Endothelial cell (in vitro differentiated cells): ENCODE data around the gene TBC1D22A. TPM values are rescaled to one million over a fixed set of nuclear protein-coding genes. Genes with fewer than 3 reads are reported as not detected.

Experiments used
- DNase-seq: peaks from one replicate; pipeline ENCODE4 v3.0.0; 2021; ENCODE audit warnings: low spot score
- H3K27ac Mint-ChIP-seq: one replicate; pipeline ENCODE4 v1.8.0; 2021; ENCODE audit warnings: mixed read lengths, inconsistent platforms; ENCODE audit not compliant: unreplicated experiment
- H3K27me3 Mint-ChIP-seq: one replicate; pipeline ENCODE4 v1.8.0; 2021; ENCODE audit warnings: mild to moderate bottlenecking, moderate library complexity, mixed read lengths, inconsistent platforms; ENCODE audit not compliant: unreplicated experiment
- H3K36me3 Mint-ChIP-seq: one replicate; pipeline ENCODE4 v1.8.0; 2021; ENCODE audit warnings: mild to moderate bottlenecking, low read depth, mixed read lengths, inconsistent platforms; ENCODE audit not compliant: unreplicated experiment
- H3K4me1 Mint-ChIP-seq: one replicate; pipeline ENCODE4 v1.8.0; 2021; ENCODE audit warnings: mild to moderate bottlenecking, mixed read lengths, inconsistent platforms; ENCODE audit not compliant: unreplicated experiment
- H3K4me3 Mint-ChIP-seq: one replicate; pipeline ENCODE4 v1.8.0; 2021; ENCODE audit warnings: mild to moderate bottlenecking, mixed read lengths, inconsistent platforms; ENCODE audit not compliant: unreplicated experiment
- H3K9me3 Mint-ChIP-seq: one replicate; pipeline ENCODE4 v1.8.0; 2021; ENCODE audit warnings: mixed read lengths, inconsistent platforms; ENCODE audit not compliant: unreplicated experiment
- total RNA-seq: library from RNA; stranded (reverse); fragmentation: NEBNext Ultra II Directional; extraction: Animal tissue kit (Norgen Biotek cat#: 25700); gene quantifications from one replicate; pipeline ENCODE4 v1.2.1, GENCODE V29; 2021; ENCODE audit not compliant: unreplicated experiment
- TF ChIP-seq, protein P1 (sequence below): fragments of 200-600 bp; sonication (generic); IDR thresholded peaks from one replicate; pipeline ENCODE4 v1.5.0; 2021; ENCODE audit warnings: antibody characterized with exemption; ENCODE audit not compliant: unreplicated experiment

The TBC1D22A gene
- total RNA-seq, 1 donor from 2014 or later: 25.3 TPM

DNA sequence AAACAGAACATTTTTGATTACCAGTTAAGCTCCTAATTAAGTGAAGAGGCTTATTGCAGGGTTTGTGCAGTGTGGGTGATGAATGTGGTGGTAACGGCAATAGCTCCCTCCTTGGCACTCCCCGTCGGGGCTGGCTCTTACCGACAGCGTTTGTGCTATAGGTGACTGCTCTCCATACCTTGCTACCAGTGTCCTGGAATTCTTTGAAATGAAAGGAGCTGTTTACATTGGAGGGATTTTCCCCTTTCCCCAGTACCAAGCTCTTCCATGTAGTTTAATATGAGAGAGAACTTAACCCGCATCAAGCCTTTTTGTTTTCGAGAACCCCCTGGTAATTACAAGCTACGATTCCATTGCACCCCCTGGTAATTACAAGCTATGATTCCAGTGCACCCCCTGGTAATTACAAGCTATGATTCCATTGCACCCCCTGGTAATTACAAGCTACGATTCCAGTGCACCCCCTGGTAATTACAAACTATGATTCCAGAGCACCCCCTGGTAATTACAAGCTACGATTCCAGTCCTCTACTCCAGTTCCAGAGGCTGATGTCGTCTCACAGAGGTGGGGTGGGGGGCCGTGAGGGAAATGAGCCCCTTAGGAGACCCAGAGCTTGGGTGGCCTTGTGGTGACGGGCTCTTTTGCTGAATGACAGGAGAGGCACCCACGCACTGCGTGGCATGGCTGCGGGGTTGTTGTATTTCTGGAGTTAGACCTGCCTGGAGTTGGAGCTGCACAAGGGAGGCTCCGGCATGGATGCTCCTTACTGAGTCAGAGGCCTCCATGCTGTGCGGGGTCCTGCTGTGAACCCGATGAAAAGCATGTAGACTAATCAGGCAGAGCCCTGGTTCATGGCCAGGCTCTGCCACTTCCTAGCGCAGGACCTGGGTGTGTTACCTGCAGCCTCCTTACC, 205.3 kb downstream of the TBC1D22A start:
- H3K27me3 Mint-ChIP-seq: peaks cover 5% of the 10 kb centered on the region
- peaks cover 5% of the 10 kb centered on the region for H3K36me3 Mint-ChIP-seq
- DNase-seq: no peak
- H3K9me3 Mint-ChIP-seq: no peaks in the 10 kb centered on the region
- peaks cover 30% of the 10 kb centered on the region for H3K4me1 Mint-ChIP-seq
- no peak overlapping the region for H3K27ac Mint-ChIP-seq
- no peak overlapping the region for H3K4me3 Mint-ChIP-seq
- TF ChIP-seq, protein P1, sequence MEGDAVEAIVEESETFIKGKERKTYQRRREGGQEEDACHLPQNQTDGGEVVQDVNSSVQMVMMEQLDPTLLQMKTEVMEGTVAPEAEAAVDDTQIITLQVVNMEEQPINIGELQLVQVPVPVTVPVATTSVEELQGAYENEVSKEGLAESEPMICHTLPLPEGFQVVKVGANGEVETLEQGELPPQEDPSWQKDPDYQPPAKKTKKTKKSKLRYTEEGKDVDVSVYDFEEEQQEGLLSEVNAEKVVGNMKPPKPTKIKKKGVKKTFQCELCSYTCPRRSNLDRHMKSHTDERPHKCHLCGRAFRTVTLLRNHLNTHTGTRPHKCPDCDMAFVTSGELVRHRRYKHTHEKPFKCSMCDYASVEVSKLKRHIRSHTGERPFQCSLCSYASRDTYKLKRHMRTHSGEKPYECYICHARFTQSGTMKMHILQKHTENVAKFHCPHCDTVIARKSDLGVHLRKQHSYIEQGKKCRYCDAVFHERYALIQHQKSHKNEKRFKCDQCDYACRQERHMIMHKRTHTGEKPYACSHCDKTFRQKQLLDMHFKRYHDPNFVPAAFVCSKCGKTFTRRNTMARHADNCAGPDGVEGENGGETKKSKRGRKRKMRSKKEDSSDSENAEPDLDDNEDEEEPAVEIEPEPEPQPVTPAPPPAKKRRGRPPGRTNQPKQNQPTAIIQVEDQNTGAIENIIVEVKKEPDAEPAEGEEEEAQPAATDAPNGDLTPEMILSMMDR: no peak

DNA sequence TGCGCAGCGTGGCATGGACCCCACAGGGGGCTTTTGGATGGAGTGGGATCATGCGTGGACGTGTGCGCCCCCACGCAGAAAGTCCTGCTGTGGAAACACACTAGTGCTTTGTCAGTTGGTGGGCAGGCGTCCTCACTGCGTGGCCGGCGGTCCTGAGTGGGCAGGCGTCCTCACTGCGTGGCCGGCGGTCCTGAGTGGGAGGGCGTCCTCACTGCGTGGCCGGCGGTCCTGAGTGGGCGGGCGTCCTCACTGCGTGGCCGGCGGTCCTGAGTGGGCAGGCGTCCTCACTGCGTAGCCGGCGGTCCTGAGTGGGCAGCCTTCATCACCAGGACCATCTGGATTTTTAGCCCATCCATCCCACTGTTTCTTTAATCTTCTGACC, 205.9 kb downstream of the TBC1D22A start:
- H3K9me3 Mint-ChIP-seq: no peaks in the 10 kb centered on the region
- TF ChIP-seq, protein P1: no peak

GRCh38 chr22:46968848-46969247, 206.4 kb downstream of the TBC1D22A start:
- H3K4me1 Mint-ChIP-seq: peaks cover 30% of the 10 kb centered on the region
- peaks cover 5% of the 10 kb centered on the region for H3K27me3 Mint-ChIP-seq
- DNase-seq: no peak
- no peaks in the 10 kb centered on the region for H3K9me3 Mint-ChIP-seq
- peak overlapping the region; percentile 51 for H3K4me3 Mint-ChIP-seq
- TF ChIP-seq, protein P1: no peak
- peak overlapping the region; percentile 24 for H3K27ac Mint-ChIP-seq
- H3K36me3 Mint-ChIP-seq: peaks cover 7% of the 10 kb centered on the region

More for the DNA sequence above, 205.9 kb downstream of the TBC1D22A start:
- H3K4me1 Mint-ChIP-seq: peaks cover 30% of the 10 kb centered on the region
- H3K36me3 Mint-ChIP-seq: peaks cover 5% of the 10 kb centered on the region
- peak overlapping the region; percentile 51 for H3K4me3 Mint-ChIP-seq
- peaks cover 5% of the 10 kb centered on the region for H3K27me3 Mint-ChIP-seq
- no peak overlapping the region for H3K27ac Mint-ChIP-seq
- DNase-seq: no peak

DNA sequence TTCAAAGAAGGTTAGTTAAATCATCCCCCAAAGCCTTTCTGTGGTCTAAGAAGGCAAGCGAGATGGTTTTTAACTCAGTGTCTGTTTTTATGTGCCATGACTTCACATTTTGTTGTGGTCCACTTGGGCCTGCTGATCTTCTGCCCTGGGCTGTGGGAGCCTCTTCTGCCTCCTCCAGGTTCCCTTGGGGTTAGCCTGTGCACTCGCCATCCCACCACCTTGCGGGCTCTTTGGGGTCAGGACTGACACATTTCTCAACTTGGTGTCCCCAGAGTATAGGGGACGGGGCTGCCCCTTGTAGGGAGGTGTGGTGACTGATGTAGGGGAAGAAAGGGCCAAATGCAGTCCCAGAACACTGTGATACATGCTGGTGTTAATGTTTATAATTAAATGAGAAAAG, 207.0 kb downstream of the TBC1D22A start:
- DNase-seq: no peak
- Mint-ChIP-seq H3K9me3 (no peaks in the 10 kb centered on the region), H3K4me3 (no peak overlapping the region), H3K27ac (peak overlapping the region; percentile 57), H3K4me1 (peaks cover 30% of the 10 kb centered on the region), H3K36me3 (peaks cover 9% of the 10 kb centered on the region), H3K27me3 (peaks cover 5% of the 10 kb centered on the region)
- TF ChIP-seq, protein P1: no peak

DNA sequence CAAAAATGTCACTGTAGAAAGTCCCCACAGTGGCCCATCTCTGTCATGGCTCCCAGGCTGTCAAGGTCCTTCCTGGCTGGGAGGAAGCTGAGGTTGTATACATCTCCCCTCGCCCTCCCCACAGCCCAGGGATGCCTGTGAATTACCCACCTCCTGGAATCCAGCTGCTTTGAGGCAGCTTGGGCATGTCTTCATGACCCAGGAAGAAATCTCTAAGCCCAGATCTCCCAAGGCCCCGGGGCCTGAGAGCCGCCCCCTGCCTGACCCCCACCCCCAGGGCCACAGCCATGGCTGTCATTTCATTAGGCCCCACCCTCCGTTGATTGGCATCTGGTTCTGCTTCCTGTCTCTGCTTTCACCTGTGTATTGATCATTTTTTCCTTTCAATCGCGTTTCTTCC, 207.5 kb downstream of the TBC1D22A start:
- DNase-seq: no peak
- no peak overlapping the region for H3K4me3 Mint-ChIP-seq
- H3K27me3 Mint-ChIP-seq: peaks cover 5% of the 10 kb centered on the region

More for the DNA sequence above, 207.5 kb downstream of the TBC1D22A start:
- peaks cover 11% of the 10 kb centered on the region for H3K36me3 Mint-ChIP-seq
- no peaks in the 10 kb centered on the region for H3K9me3 Mint-ChIP-seq
- TF ChIP-seq, protein P1: no peak
- peaks cover 30% of the 10 kb centered on the region for H3K4me1 Mint-ChIP-seq
- H3K27ac Mint-ChIP-seq: peak overlapping the region; percentile 89
